HG02870 (cell line): ENCODE data around the gene ZNF470.
A peak's percentile ranks its signal among the peaks of the same experiment; 100 is the strongest.

ENCODE experiments used
- ATAC-seq: cut with Tn5 transposase; IDR thresholded peaks from one replicate; pipeline ENCODE4 v1.9.1; 2021; ENCODE audit warnings: mild to moderate bottlenecking, moderate library complexity; ENCODE audit not compliant: unreplicated experiment

ZNF470 gene

GRCh38 chr19:56567274-56568120 lies at the start of gene ZNF470:
Gene ZNF470, plus strand, starts transcription at chr19:56567468. Its CDS starts 2,844 bp downstream, at chr19:56570312.
- peak; percentile 97 for ATAC-seq

- ATAC-seq, result no peak
Observed at GRCh38 chr19:56525214-56525860, 41.9 kb upstream of the ZNF470 start.

GRCh38 chr19:56537442-56537841 lies 29.8 kb upstream of the ZNF470 start:
- ATAC-seq, result no peak

- ATAC-seq, result peak; percentile 89
Observed at GRCh38 chr19:56538254-56538760, 29.0 kb upstream of the ZNF470 start.

GRCh38 chr19:56538761-56539263 lies 28.5 kb upstream of the ZNF470 start, which contains the start of gene ZFP28:
Gene ZFP28, plus strand, starts transcription at chr19:56538948. Its CDS starts 71 bp downstream, at chr19:56539019.
- ATAC-seq, result peak; percentile 20

GRCh38 chr19:56543776-56544175 lies 23.5 kb upstream of the ZNF470 start:
- no peak for ATAC-seq

GRCh38 chr19:56547535-56547934 lies 19.7 kb upstream of the ZNF470 start:
- no peak for ATAC-seq

- no peak for ATAC-seq
Observed at GRCh38 chr19:56554272-56554869, 12.9 kb upstream of the ZNF470 start.

GRCh38 chr19:56562766-56563165 lies 4.5 kb upstream of the ZNF470 start:
- ATAC-seq, result no peak

- peak; percentile 29 for ATAC-seq
Observed at GRCh38 chr19:56566904-56567273, 379 bp upstream of the ZNF470 start.

- no peak for ATAC-seq
Observed at GRCh38 chr19:56572589-56572988, 5.3 kb downstream of the ZNF470 start.

GRCh38 chr19:56573914-56574313 lies 6.6 kb downstream of the ZNF470 start:
- no peak for ATAC-seq

GRCh38 chr19:56577719-56578602 lies 10.7 kb downstream of the ZNF470 start:
- ATAC-seq, result no peak

GRCh38 chr19:56594446-56594782 lies 27.1 kb downstream of the ZNF470 start:
- no peak for ATAC-seq

- peak; percentile 87 for ATAC-seq
Observed at GRCh38 chr19:56594783-56595547, 27.7 kb downstream of the ZNF470 start, which contains the start of gene ZNF71. Gene ZNF71, plus strand, starts transcription at chr19:56595302. Its CDS starts 6,257 bp downstream, at chr19:56601559.

- no peak for ATAC-seq
Observed at GRCh38 chr19:56595548-56595899, 28.3 kb downstream of the ZNF470 start.

GRCh38 chr19:56596676-56597075 lies 29.4 kb downstream of the ZNF470 start:
- ATAC-seq, result no peak

- no peak for ATAC-seq
Observed at GRCh38 chr19:56597696-56598095, 30.4 kb downstream of the ZNF470 start.

- ATAC-seq, result no peak
Observed at GRCh38 chr19:56601375-56601774, 34.1 kb downstream of the ZNF470 start.

- ATAC-seq, result no peak
Observed at GRCh38 chr19:56603829-56604228, 36.6 kb downstream of the ZNF470 start.
